Measurements from ENCODE around the gene CNST.
"Not testable (repeated sequence)": the region's sequence is repeated elsewhere in the genome, so short reads cannot be mapped to it uniquely, and the experiment has no call there.

The CNST gene

DNA sequence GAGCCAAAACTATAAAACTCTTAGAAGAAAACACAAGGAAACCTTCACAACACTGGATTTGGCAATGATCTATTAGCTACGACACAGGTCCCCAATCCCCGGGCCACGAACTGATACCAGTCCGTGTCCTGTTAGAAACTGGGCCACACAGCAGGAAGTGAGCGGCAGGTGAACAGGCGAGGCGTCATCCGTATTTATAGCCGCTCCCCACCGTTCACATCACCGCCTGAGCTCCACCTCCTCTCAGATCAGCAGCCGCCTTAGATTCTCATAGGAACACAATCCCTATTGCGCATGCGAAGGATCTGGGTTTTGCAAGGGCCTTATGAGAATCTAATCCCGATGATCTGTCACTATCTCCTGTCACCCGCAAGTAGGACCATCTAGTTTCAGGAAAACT lies 12.1 kb upstream of the CNST start:
- TF ChIP-seq, protein P1, sequence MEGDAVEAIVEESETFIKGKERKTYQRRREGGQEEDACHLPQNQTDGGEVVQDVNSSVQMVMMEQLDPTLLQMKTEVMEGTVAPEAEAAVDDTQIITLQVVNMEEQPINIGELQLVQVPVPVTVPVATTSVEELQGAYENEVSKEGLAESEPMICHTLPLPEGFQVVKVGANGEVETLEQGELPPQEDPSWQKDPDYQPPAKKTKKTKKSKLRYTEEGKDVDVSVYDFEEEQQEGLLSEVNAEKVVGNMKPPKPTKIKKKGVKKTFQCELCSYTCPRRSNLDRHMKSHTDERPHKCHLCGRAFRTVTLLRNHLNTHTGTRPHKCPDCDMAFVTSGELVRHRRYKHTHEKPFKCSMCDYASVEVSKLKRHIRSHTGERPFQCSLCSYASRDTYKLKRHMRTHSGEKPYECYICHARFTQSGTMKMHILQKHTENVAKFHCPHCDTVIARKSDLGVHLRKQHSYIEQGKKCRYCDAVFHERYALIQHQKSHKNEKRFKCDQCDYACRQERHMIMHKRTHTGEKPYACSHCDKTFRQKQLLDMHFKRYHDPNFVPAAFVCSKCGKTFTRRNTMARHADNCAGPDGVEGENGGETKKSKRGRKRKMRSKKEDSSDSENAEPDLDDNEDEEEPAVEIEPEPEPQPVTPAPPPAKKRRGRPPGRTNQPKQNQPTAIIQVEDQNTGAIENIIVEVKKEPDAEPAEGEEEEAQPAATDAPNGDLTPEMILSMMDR (IDR thresholded peaks at IDR 0.05; ENCODE audit: low read depth, low read length, missing control alignments), result no peak
- H3K4me3 ChIP-seq (replicated peaks; ENCODE audit: low read depth, low read length), result no peak overlapping the region
- no peak for DNase-seq (ENCODE audit: extremely low read depth, low read depth)

DNA sequence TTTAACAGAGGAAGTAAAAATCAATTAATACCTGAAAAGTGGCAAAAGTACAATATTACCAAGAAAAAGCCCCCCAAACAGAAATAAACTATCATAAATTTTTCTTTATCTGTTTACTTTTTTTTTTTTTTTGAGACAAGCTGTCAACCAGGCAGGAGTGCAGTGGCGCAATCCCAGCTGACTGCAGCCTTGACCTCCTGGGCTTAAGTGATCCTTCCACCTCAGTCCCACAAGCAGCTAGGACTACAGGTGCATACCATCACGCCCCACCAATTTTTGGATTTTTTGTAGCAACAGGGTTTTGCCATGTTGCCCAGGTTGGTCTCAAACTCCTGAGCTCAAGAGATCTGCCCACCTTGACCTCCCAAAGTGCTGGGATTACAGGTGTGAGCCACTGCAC lies 8.2 kb upstream of the CNST start:
- H3K4me3 ChIP-seq (replicated peaks; ENCODE audit: low read depth, low read length), result no peak overlapping the region
- TF ChIP-seq, protein P1 (IDR thresholded peaks at IDR 0.05; ENCODE audit: low read depth, low read length, missing control alignments), result no peak
- DNase-seq (ENCODE audit: extremely low read depth, low read depth), result no peak

DNA sequence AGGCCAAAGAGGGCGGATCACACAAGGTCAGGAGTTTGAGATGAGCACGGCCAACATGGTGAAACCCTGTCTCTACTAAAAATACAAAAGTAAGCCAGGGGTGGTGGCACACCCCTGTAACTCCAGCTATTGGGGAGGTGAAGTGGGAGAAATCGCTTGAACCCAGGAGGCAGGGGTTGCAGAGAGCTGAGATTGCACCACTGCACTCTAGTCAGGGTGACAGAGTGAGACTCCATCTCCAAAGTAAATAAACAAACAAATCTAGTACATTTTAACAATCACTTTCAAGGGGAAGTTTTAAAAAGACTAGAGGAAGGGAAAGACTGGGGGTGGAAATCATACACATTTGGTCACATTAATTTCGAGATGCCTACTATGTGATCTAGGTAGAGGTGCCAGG lies 6.9 kb upstream of the CNST start:
- TF ChIP-seq, protein P1 (IDR thresholded peaks at IDR 0.05; ENCODE audit: low read depth, low read length, missing control alignments), result no peak
- no peak overlapping the region for H3K4me3 ChIP-seq (replicated peaks; ENCODE audit: low read depth, low read length)

DNA sequence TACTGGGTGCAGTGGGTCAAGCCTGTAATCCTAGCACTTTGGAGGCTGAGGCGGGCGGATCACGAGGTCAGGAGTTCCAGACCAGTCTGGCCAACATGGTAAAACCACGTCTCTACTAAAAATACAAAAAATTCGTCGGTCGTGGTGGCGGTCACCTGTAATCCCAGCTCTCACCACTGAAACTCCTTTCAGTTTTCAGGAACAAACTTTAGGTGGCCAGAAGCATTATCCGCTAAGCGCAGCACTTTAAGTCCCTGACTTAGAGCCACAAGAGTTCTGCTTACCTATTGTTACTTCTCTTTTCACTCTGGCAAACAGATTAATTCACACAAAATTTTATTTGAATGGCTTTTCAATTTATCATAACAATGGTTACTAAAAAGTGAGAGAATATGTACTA lies 5.4 kb upstream of the CNST start:
- not testable (repeated sequence) for H3K4me3 ChIP-seq (replicated peaks; ENCODE audit: low read depth, low read length); DNase-seq (ENCODE audit: extremely low read depth, low read depth)

More for the DNA sequence above, 6.9 kb upstream of the CNST start:
- DNase-seq (ENCODE audit: extremely low read depth, low read depth), result no peak

DNA sequence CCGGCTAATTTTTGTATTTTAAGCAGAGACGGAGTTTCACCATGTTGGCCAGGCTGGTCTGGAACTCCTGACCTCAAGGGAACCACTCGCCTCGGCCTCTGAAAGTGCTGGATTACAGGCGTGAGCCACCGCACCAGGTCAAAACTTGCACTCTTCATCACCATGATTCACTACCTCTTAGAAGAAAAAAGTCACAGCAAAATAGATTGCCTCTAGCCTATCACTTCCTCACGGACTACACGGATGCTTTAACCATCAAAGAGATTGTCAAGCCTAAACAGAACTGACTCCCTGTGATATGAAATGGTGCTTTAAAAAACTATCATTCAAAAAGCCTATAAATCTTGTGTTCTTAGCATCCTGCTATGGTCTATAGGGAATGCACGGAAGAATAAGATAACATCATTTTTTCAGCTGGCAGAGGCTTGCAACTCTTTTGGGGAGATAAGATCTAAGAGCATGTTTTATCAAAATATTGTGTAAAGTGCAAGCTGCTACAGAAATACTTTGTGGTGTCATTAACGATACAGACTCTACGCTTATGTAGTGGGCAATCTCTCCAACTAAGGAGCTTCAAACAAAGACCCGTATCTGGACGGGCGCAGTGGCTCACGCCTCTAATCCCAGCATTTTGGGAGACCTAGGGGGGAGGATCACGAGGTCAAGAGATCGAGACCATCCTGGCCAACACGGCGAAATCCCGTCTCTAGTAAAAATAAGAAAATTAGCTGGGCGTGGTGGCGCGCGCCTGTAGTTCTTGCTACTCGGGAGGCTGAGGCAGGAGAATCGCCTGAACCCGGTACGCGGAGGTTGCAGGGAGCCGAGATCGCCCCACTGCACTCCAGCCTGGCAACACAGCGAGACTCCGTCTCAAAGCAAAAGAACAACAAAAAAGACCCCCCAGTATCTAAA lies 1.2 kb upstream of the CNST start:
- TF ChIP-seq, protein P1 (IDR thresholded peaks at IDR 0.05; ENCODE audit: low read depth, low read length, missing control alignments), result no peak
- H3K4me3 ChIP-seq (replicated peaks; ENCODE audit: low read depth, low read length), result peak overlapping the region; percentile 99
- no peak for DNase-seq (ENCODE audit: extremely low read depth, low read depth)

DNA sequence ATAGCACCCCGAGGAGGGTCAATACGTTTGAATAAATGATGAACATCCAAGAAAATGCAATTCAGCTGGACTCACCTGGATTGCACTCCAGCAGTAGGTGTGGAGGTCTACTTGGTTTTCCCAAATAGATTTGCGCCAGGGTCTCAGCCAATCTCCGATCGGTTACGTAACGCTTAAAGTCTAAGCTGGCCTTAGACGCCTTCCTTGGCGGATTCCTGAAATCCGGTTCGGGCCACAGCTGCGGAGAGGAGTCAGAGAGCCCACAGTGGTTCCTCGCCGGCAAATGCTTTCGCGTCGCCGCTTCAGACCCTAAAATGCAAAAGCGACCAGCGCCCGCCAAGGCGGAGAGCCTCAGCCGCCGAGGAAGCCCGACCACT lies 517 bp upstream of the CNST start:
- TF ChIP-seq, protein P1 (IDR thresholded peaks at IDR 0.05; ENCODE audit: low read depth, low read length, missing control alignments), result no peak
- H3K4me3 ChIP-seq (replicated peaks; ENCODE audit: low read depth, low read length), result peak overlapping the region; percentile 99
- no peak for DNase-seq (ENCODE audit: extremely low read depth, low read depth)

DNA sequence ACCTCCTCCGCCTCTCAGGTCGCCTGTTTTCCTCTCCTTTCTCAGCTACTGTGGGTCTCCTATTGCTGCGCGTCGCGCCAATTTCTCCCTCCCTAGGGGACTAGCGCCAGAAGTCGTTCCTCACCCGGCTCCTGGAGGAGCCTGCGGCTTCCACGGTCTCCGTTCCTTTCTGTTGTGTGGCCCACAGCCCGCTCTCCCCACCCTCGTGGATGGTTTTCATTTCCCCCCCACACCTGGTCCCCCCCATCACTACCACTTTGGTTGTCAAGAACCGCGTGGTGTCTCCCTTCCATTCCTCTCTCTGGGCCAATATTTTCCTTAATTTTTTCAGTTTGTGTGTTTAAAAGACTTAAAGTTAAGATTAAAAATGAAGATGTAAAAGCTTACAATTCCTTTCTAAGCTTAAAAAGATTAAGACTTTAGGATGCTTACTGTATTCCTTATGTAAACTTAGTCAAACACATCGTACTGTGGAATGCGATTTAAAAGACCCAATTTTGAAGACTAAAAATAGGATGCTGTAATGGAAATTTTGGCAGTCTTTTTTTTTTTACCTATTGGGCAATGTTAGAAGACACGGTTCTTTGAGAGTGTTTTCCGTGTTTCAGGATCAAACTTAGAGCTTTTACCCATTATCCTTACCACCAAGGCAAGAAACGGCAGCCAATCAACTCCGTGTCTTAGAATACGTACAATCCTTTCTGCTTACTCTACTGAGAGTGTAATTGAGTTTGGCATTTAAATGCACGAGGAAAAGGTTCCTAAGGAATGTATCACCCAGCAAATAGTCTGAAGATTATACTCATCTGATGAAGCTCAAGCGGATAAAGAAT lies 773 bp downstream of the CNST start:
- DNase-seq (ENCODE audit: extremely low read depth, low read depth), result no peak
- TF ChIP-seq, protein P1 (IDR thresholded peaks at IDR 0.05; ENCODE audit: low read depth, low read length, missing control alignments), result no peak
- H3K4me3 ChIP-seq (replicated peaks; ENCODE audit: low read depth, low read length), result peak overlapping the region; percentile 99
